HEK293 (cell line): ENCODE data around the gene MAP4K4.

ENCODE experiments used
- CTCF ChIA-PET: fragments of 350-600 bp; formaldehyde crosslinking; extraction: SDS; loops from one replicate; lab custom pipeline; 2021; ENCODE audit warnings: antibody characterized with exemption; lab: Yijun Ruan, JAX
- POLR2A ChIA-PET: fragments of 300-600 bp; formaldehyde crosslinking; extraction: SDS; loops from one replicate; lab custom pipeline; 2020; ENCODE audit warnings: antibody characterized with exemption, inconsistent platforms; lab: Yijun Ruan, JAX
- H3K27ac ChIP-seq: fragments of 200-500 bp; sonication (Bioruptor generic); 2 replicates; pipeline ENCODE4 v1.5.1; 2014; ENCODE audit warnings: low read depth, low read length, control low read depth, inconsistent platforms; ENCODE audit errors: extremely low read depth
- H3K36me3 ChIP-seq, 2 experiments: fragments of 200-500 bp in 1 of 2; sonication (Bioruptor generic) in 1 of 2; 1 replicate in 1 of 2; 2 replicates in 1 of 2; pipeline ENCODE4 v1.5.1; 2014 to 2017; ENCODE audit warnings: inconsistent platforms in 2 of 2, low read length in 2 of 2; ENCODE audit not compliant: control insufficient read depth in 2 of 2, insufficient read depth in 1 of 2
- H3K4me1 ChIP-seq: fragments of 200-500 bp; sonication (Bioruptor generic); 2 replicates; pipeline ENCODE4 v1.5.1; 2014; ENCODE audit warnings: mild to moderate bottlenecking, low read length, inconsistent platforms; ENCODE audit not compliant: control insufficient read depth, insufficient read depth
- H3K4me3 ChIP-seq: 2 replicates; pipeline ENCODE4 v1.5.1; 2011; ENCODE audit warnings: low read depth, mild to moderate bottlenecking, control low read depth, low read length, moderate library complexity
- H3K9me3 ChIP-seq: fragments of 200-500 bp; sonication (Bioruptor generic); 2 replicates; pipeline ENCODE4 v1.5.1; 2014; ENCODE audit warnings: low read depth, low read length, inconsistent platforms; ENCODE audit not compliant: control insufficient read depth, insufficient read depth
- GLIS1 ChIP-seq: fragments of 450-650 bp; formaldehyde crosslinking; IDR thresholded peaks from 2 replicates; pipeline ENCODE4 v1.5.1; 2016; ENCODE audit warnings: missing biosample characterization, missing genetic modification characterization
- OVOL3 ChIP-seq: fragments of 450-650 bp; formaldehyde crosslinking; IDR thresholded peaks from 2 replicates; pipeline ENCODE4 v1.5.1; 2016; ENCODE audit warnings: missing biosample characterization, missing genetic modification characterization
- PRDM6 ChIP-seq: fragments of 450-650 bp; formaldehyde crosslinking; IDR thresholded peaks from 2 replicates; pipeline ENCODE4 v1.5.1; 2017; ENCODE audit warnings: missing biosample characterization, missing genetic modification characterization
- TRIM28 ChIP-seq: IDR thresholded peaks from 2 replicates; pipeline ENCODE4 v1.6.1; 2011; ENCODE audit warnings: low read length, control low read depth, borderline replicate concordance
- ZNF133 ChIP-seq: fragments of 450-650 bp; formaldehyde crosslinking; IDR thresholded peaks from 2 replicates; pipeline ENCODE4 v1.5.1; 2016; ENCODE audit warnings: missing biosample characterization, missing genetic modification characterization
- ZNF223 ChIP-seq: fragments of 450-650 bp; formaldehyde crosslinking; IDR thresholded peaks from 2 replicates; pipeline ENCODE4 v1.5.1; 2016; ENCODE audit warnings: missing biosample characterization, missing genetic modification characterization
- ZNF280C ChIP-seq: fragments of 450-650 bp; formaldehyde crosslinking; IDR thresholded peaks from 2 replicates; pipeline ENCODE4 v1.5.1; 2016; ENCODE audit warnings: missing biosample characterization, missing genetic modification characterization
- ZNF391 ChIP-seq: fragments of 450-650 bp; formaldehyde crosslinking; IDR thresholded peaks from 2 replicates; pipeline ENCODE4 v1.5.1; 2016; ENCODE audit warnings: low read depth, missing biosample characterization, missing genetic modification characterization, borderline replicate concordance
- ZNF426 ChIP-seq: fragments of 450-650 bp; formaldehyde crosslinking; IDR thresholded peaks from 2 replicates; pipeline ENCODE4 v1.5.1; 2017; ENCODE audit warnings: missing biosample characterization, missing genetic modification characterization, mild to moderate bottlenecking, inconsistent platforms, moderate library complexity
- ZNF510 ChIP-seq: fragments of 450-650 bp; formaldehyde crosslinking; IDR thresholded peaks from 2 replicates; pipeline ENCODE4 v1.5.1; 2018; ENCODE audit warnings: mild to moderate bottlenecking, missing genetic modification characterization, missing biosample characterization; ENCODE audit not compliant: insufficient replicate concordance
- ZNF596 ChIP-seq: fragments of 450-650 bp; IDR thresholded peaks from 2 replicates; pipeline ENCODE4 v1.5.0; 2018; ENCODE audit warnings: missing biosample characterization, mild to moderate bottlenecking, missing genetic modification characterization, moderate library complexity
- ZNF626 ChIP-seq: fragments of 450-650 bp; sonication (Bioruptor Pico); formaldehyde crosslinking; IDR thresholded peaks from 2 replicates; pipeline ENCODE4 v1.5.1; 2018; ENCODE audit warnings: missing biosample characterization, missing genetic modification characterization, inconsistent platforms
- ZNF639 ChIP-seq: fragments of 450-650 bp; formaldehyde crosslinking; IDR thresholded peaks from 2 replicates; pipeline ENCODE4 v1.5.1; 2016; ENCODE audit warnings: missing biosample characterization, missing genetic modification characterization
- ZNF660 ChIP-seq: fragments of 450-650 bp; IDR thresholded peaks from 2 replicates; pipeline ENCODE4 v1.5.1; 2018; ENCODE audit warnings: missing biosample characterization, mild to moderate bottlenecking, missing genetic modification characterization
- ZNF677 ChIP-seq: fragments of 450-650 bp; IDR thresholded peaks from 2 replicates; pipeline ENCODE4 v1.5.0; 2018; ENCODE audit warnings: missing biosample characterization, mild to moderate bottlenecking, missing genetic modification characterization, moderate library complexity
- ZNF701 ChIP-seq: fragments of 450-650 bp; formaldehyde crosslinking; IDR thresholded peaks from 2 replicates; pipeline ENCODE4 v1.5.1; 2016; ENCODE audit warnings: missing biosample characterization, missing genetic modification characterization
- ZNF704 ChIP-seq: fragments of 450-650 bp; formaldehyde crosslinking; IDR thresholded peaks from 2 replicates; pipeline ENCODE4 v1.5.1; 2016; ENCODE audit warnings: missing biosample characterization, missing genetic modification characterization
- ZNF776 ChIP-seq: fragments of 450-650 bp; formaldehyde crosslinking; IDR thresholded peaks from 2 replicates; pipeline ENCODE4 v1.5.0; 2017; ENCODE audit warnings: missing biosample characterization, missing genetic modification characterization, borderline replicate concordance
- ZNF837 ChIP-seq: fragments of 450-650 bp; formaldehyde crosslinking; IDR thresholded peaks from 2 replicates; pipeline ENCODE4 v1.5.1; 2016; ENCODE audit warnings: missing biosample characterization, missing genetic modification characterization

MAP4K4 gene

GRCh38 chr2:101892377-101892776 lies 194.9 kb downstream of the MAP4K4 start:
- H3K27ac ChIP-seq: no peak overlapping the region
- H3K4me1 ChIP-seq: no peaks in the 10 kb centered on the region
- H3K4me3 ChIP-seq: no peak overlapping the region
- POLR2A ChIA-PET: interaction anchor here (0.6 kb wide), 1 partner anchor 13 kb away, joined by 6 read pairs; no protein-coding TSS in a partner anchor
- no peak for TF ChIP-seq ZNF426 (tag by site-specific recombination)
- TF ChIP-seq ZNF223 (tag by site-specific recombination): no peak
- no peak for TF ChIP-seq ZNF391 (tag by site-specific recombination)
- TF ChIP-seq ZNF677 (tag by site-specific recombination): no peak
- TF ChIP-seq ZNF704 (tag by site-specific recombination): no peak
- TF ChIP-seq ZNF776 (tag by site-specific recombination): no peak
- no peak for TF ChIP-seq ZNF133 (tag by site-specific recombination)
- TF ChIP-seq ZNF837 (tag by site-specific recombination): no peak
- no peak for TF ChIP-seq ZNF639
- TF ChIP-seq GLIS1 (tag by site-specific recombination): no peak
- TF ChIP-seq ZNF626 (tag by site-specific recombination): no peak
- TF ChIP-seq ZNF660 (tag by site-specific recombination): no peak
- no peak for TF ChIP-seq ZNF701 (tag by site-specific recombination)
- TF ChIP-seq OVOL3 (tag by site-specific recombination): no peak
- TF ChIP-seq PRDM6 (tag by site-specific recombination): no peak
- no peak for TF ChIP-seq ZNF596
- TF ChIP-seq ZNF510 (tag by site-specific recombination): no peak
- no peak for TF ChIP-seq TRIM28
- TF ChIP-seq ZNF280C: no peak
- CTCF ChIA-PET: interaction anchor here (0.9 kb wide), 1 partner anchor 60 kb away, joined by 3 read pairs; no protein-coding TSS in a partner anchor
- no peaks in the 10 kb centered on the region for H3K9me3 ChIP-seq
- peaks cover 11 to 63% of the 10 kb centered on the region in 2 experiments; a peak in 2 of 3 replicates for H3K36me3 ChIP-seq
